Measurements from ENCODE around the gene SLC12A8. TPM values are rescaled to one million over a fixed set of nuclear protein-coding genes. Genes with fewer than 3 reads are reported as not detected.

The SLC12A8 gene
- total and polyA plus RNA-seq, 2 of the 13 experiments (the other 11 are each of a cell fraction or from before 2014, with no cell fraction given), result 0.44 to 0.71 TPM

- no peaks in the 10 kb centered on the region for H3K36me3 ChIP-seq (replicated peaks in 1 of 2; ENCODE audit: control insufficient read depth in 1 of 2, insufficient read depth in 2 of 2, low read length in 2 of 2)
- 72% methylated on average over 11 of the region's 11 CpGs for WGBS (ENCODE audit: low lambda C conversion rate)
- H3K9ac ChIP-seq (ENCODE audit: insufficient read depth, low read depth, low read length), result no peak overlapping the region
- no peak overlapping the region for H2AFZ ChIP-seq (ENCODE audit: low read length)
- in situ Hi-C loops (cut with HindIII; ENCODE audit: extremely low pct_ligation_motif_present, low pct_unique_long_range_greater_than_20kb) (no loop called here), intact Hi-C loops (cut with micrococcal nuclease; ENCODE audit: unreplicated experiment) (no loop called here)
- peaks cover 0 to 18% of the 10 kb centered on the region in 2 experiments; a peak in 3 of 5 replicates for H3K27me3 ChIP-seq (ENCODE audit: control insufficient read depth in 1 of 2, insufficient read depth in 2 of 2, low read length in 2 of 2)
- no peaks in the 10 kb centered on the region for H3K9me3 ChIP-seq (ENCODE audit: low read length)
- peaks cover 52% of the 10 kb centered on the region for H3K4me1 ChIP-seq (ENCODE audit: insufficient read depth, low read length)
- no peak for DNase-seq (ENCODE audit: low spot score)
- POLR2A ChIA-PET, result no interaction called here
- H3K4me2 ChIP-seq (ENCODE audit: low read depth, low read length), result no peak overlapping the region
- no peak for FAIRE-seq
- no TSS peak for BruUV-seq (replicated peaks)
- H3K79me2 ChIP-seq (ENCODE audit: insufficient read depth, low read length), result no peaks in the 10 kb centered on the region
- peak; percentile 9; the same call in 1 of the 3 replicates for ATAC-seq
- CTCF ChIA-PET (ENCODE audit: low intra/inter-chr PET ratio, low total read pairs), result no interaction called here
- no peaks in the 10 kb centered on the region for H4K20me1 ChIP-seq (ENCODE audit: insufficient read depth, low read length)
- H3K4me3 ChIP-seq (replicated peaks in 1 of 3; ENCODE audit: insufficient read depth in 1 of 3, low read depth in 2 of 3, low read length in 3 of 3), result no peak overlapping the region
- H3K27ac ChIP-seq (ENCODE audit: extremely low read length, insufficient read depth, low read length), result no peak overlapping the region
- TF ChIP-seq, protein P1, sequence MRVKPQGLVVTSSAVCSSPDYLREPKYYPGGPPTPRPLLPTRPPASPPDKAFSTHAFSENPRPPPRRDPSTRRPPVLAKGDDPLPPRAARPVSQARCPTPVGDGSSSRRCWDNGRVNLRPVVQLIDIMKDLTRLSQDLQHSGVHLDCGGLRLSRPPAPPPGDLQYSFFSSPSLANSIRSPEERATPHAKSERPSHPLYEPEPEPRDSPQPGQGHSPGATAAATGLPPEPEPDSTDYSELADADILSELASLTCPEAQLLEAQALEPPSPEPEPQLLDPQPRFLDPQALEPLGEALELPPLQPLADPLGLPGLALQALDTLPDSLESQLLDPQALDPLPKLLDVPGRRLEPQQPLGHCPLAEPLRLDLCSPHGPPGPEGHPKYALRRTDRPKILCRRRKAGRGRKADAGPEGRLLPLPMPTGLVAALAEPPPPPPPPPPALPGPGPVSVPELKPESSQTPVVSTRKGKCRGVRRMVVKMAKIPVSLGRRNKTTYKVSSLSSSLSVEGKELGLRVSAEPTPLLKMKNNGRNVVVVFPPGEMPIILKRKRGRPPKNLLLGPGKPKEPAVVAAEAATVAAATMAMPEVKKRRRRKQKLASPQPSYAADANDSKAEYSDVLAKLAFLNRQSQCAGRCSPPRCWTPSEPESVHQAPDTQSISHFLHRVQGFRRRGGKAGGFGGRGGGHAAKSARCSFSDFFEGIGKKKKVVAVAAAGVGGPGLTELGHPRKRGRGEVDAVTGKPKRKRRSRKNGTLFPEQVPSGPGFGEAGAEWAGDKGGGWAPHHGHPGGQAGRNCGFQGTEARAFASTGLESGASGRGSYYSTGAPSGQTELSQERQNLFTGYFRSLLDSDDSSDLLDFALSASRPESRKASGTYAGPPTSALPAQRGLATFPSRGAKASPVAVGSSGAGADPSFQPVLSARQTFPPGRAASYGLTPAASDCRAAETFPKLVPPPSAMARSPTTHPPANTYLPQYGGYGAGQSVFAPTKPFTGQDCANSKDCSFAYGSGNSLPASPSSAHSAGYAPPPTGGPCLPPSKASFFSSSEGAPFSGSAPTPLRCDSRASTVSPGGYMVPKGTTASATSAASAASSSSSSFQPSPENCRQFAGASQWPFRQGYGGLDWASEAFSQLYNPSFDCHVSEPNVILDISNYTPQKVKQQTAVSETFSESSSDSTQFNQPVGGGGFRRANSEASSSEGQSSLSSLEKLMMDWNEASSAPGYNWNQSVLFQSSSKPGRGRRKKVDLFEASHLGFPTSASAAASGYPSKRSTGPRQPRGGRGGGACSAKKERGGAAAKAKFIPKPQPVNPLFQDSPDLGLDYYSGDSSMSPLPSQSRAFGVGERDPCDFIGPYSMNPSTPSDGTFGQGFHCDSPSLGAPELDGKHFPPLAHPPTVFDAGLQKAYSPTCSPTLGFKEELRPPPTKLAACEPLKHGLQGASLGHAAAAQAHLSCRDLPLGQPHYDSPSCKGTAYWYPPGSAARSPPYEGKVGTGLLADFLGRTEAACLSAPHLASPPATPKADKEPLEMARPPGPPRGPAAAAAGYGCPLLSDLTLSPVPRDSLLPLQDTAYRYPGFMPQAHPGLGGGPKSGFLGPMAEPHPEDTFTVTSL (CRISPR knock-in tag; IDR thresholded peaks at IDR 0.05; ENCODE audit: borderline replicate concordance), result no peak
- TF ChIP-seq, protein P2, sequence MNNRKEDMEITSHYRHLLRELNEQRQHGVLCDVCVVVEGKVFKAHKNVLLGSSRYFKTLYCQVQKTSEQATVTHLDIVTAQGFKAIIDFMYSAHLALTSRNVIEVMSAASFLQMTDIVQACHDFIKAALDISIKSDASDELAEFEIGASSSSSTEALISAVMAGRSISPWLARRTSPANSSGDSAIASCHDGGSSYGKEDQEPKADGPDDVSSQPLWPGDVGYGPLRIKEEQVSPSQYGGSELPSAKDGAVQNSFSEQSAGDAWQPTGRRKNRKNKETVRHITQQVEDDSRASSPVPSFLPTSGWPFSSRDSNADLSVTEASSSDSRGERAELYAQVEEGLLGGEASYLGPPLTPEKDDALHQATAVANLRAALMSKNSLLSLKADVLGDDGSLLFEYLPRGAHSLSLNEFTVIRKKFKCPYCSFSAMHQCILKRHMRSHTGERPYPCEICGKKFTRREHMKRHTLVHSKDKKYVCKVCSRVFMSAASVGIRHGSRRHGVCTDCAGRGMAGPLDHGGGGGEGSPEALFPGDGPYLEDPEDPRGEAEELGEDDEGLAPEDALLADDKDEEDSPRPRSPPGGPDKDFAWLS (CRISPR knock-in tag; IDR thresholded peaks at IDR 0.05; ENCODE audit: borderline replicate concordance), result no peak
- TF ChIP-seq ZNF749 (CRISPR knock-in tag; IDR thresholded peaks at IDR 0.05; ENCODE audit: borderline replicate concordance) (no peak), ZSCAN30 (CRISPR knock-in tag; IDR thresholded peaks at IDR 0.05) (no peak), ZNF567 (CRISPR knock-in tag; IDR thresholded peaks at IDR 0.05; ENCODE audit: borderline replicate concordance) (no peak), CREB1 (IDR thresholded peaks at IDR 0.05) (no peak), CREB1 (CRISPR knock-in tag; IDR thresholded peaks at IDR 0.05) (no peak), RCOR2 (CRISPR knock-in tag; IDR thresholded peaks at IDR 0.05) (no peak), ZFP90 (CRISPR knock-in tag; IDR thresholded peaks at IDR 0.05; ENCODE audit: borderline replicate concordance) (no peak), CCDC6 (CRISPR knock-in tag; IDR thresholded peaks at IDR 0.05) (no peak), KLF13 (CRISPR knock-in tag; IDR thresholded peaks at IDR 0.05) (no peak), JUND (CRISPR knock-in tag; IDR thresholded peaks at IDR 0.05) (no peak), JDP2 (CRISPR knock-in tag; IDR thresholded peaks at IDR 0.05; ENCODE audit: borderline replicate concordance) (no peak), TBX2 (CRISPR knock-in tag; IDR thresholded peaks at IDR 0.05; ENCODE audit: borderline replicate concordance) (no peak), TOE1 (CRISPR knock-in tag; IDR thresholded peaks at IDR 0.05) (no peak), ARNTL (CRISPR knock-in tag; IDR thresholded peaks at IDR 0.05) (no peak), BORCS8-MEF2B (CRISPR knock-in tag; IDR thresholded peaks at IDR 0.05) (no peak)
- TF ChIP-seq, protein P3, sequence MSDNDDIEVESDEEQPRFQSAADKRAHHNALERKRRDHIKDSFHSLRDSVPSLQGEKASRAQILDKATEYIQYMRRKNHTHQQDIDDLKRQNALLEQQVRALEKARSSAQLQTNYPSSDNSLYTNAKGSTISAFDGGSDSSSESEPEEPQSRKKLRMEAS (IDR thresholded peaks at IDR 0.05), result no peak
Measured at GRCh38 chr3:125211523-125212090, 941 bp downstream of the SLC12A8 start.

Measured in HepG2 (cell line).